HCT116 (cell line): ENCODE measurements around the gene B4GALNT2.

Experiments
- CTCF ChIP-seq, 3 experiments: fragments of 200-600 bp in 1 of 3; sonication (generic) in 1 of 3; IDR thresholded peaks in 2 of 3; conservative IDR thresholded peaks in 1 of 3; 2 replicates each; pipeline ENCODE4 v1.5.1; 2012 to 2017; ENCODE audit warnings: low read depth in 2 of 3, low read length in 2 of 3, antibody characterized with exemption in 1 of 3, borderline replicate concordance in 1 of 3, control low read depth in 1 of 3, mild to moderate bottlenecking in 1 of 3, mixed read lengths in 1 of 3, mixed run types in 1 of 3, moderate library complexity in 1 of 3; ENCODE audit not compliant: insufficient read depth in 1 of 3
- EZH2phosphoT487 ChIP-seq: fragments of 200-600 bp; IDR thresholded peaks from 2 replicates; pipeline ENCODE4 v1.6.1; 2018; ENCODE audit warnings: antibody characterized with exemption, borderline replicate concordance
- POLR2A ChIP-seq: IDR thresholded peaks from 2 replicates; pipeline ENCODE4 v1.7.0; 2011; ENCODE audit warnings: borderline replicate concordance; ENCODE audit not compliant: insufficient read depth, insufficient read length; ENCODE audit errors: extremely low read depth
- POLR2AphosphoS5 ChIP-seq: IDR thresholded peaks from 2 replicates; pipeline ENCODE4 v1.6.1; 2011; ENCODE audit warnings: mild to moderate bottlenecking, low read depth, low read length, moderate library complexity
- YY1 ChIP-seq: IDR thresholded peaks from 2 replicates; pipeline ENCODE4 v1.6.1; 2011; ENCODE audit warnings: low read length, low read depth, moderate library complexity, mild to moderate bottlenecking; ENCODE audit not compliant: insufficient replicate concordance; ENCODE audit errors: extremely low read depth
- ZBTB33 ChIP-seq: IDR thresholded peaks from 2 replicates; pipeline ENCODE4 v1.6.1; 2011; ENCODE audit warnings: mild to moderate bottlenecking, low read length, moderate library complexity; ENCODE audit not compliant: insufficient replicate concordance; ENCODE audit errors: extremely low read depth
- ZNF274 ChIP-seq: fragments of 200-500 bp; sonication (Bioruptor generic); IDR thresholded peaks from 2 replicates; pipeline ENCODE4 v1.6.1; 2014; ENCODE audit warnings: mild to moderate bottlenecking, low read depth, low read length, inconsistent platforms

GRCh38 chr17:49148171-49148570 is 15.6 kb downstream of the B4GALNT2 start:
- no peak for TF ChIP-seq YY1
- TF ChIP-seq ZBTB33 = no peak
- no peak for TF ChIP-seq POLR2A
- TF ChIP-seq CTCF (IDR thresholded peaks at IDR 0.05 in 2 of 3, conservative IDR thresholded peaks at IDR 0.05 in 1 of 3; ENCODE audit: borderline replicate concordance in 1 of 3, insufficient read depth in 1 of 3, low read depth in 2 of 3, low read length in 2 of 3) = no peak
- no peak for TF ChIP-seq POLR2AphosphoS5
- no peak for TF ChIP-seq EZH2phosphoT487
- no peak for TF ChIP-seq ZNF274
